GM19099 (cell line): Measurements from ENCODE around the gene GLB1L2.

ENCODE experiments used
- POLR2A ChIP-seq: IDR thresholded peaks from 3 replicates; pipeline ENCODE4 v1.6.1; 2011; ENCODE audit warnings: low read depth; ENCODE audit not compliant: insufficient read length; ENCODE audit errors: extremely low read depth

GLB1L2 gene

DNA sequence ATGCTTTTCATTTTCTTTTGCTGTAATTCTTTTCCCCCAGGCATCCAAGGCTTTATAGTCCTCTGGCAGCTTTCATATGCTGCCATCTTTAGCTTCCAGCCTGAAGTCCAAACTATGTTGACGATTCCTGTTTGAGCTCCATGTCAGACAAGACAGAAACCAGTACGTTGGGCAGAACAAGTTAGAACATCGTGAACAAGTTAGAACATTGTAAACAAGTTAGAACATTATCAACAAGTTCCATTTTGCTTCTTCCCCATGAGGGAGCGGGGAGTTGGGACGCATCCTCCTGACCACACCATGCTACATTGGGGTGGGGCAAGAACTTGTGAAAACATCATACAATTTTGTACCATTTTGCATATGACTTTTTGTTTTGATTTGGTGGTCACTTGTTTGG, 23.9 kb downstream of the GLB1L2 start:
- no peak for TF ChIP-seq POLR2A

DNA sequence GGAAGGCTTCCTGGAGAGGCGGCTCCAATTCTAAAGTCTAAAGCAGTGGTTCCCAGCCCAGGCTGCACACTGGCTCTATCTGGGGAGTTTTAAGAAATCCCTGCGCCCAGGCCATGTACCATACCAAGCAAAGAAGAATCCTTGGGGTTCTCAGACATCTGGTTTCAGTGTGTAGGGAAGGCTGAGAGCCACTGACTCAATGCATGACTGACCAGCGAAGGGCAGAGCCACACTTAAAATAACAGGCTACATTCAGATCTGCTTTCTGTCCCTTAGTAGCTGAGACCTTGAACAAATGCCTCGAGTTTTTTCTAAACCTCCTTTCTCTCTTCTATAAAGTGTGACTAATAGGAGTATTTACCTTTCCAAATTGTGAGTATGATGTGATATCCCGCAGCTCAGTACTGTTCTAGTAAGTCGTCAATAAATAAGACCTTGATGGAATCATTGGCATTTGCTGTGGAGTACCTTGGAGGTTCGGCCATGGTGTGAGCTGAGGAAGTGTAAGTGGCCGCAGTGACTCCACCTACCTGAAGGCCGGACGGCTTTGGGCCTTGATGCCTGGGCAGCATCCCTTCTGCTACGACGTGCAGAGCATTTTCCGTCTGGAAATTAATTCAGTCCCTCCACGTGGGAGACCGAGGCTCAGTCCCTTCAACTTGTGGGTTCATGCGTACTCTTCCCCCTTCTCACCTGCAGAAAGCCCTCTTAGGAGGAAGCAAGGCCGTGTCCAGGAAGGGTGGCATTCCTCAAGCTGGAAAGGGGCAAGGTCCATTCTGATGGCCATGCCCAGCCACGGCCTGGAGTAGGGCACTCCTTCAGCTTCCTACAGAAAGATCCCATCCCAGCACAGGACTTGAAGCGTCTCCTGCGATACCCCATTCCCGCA, 25.1 kb downstream of the GLB1L2 start:
- no peak for TF ChIP-seq POLR2A

DNA sequence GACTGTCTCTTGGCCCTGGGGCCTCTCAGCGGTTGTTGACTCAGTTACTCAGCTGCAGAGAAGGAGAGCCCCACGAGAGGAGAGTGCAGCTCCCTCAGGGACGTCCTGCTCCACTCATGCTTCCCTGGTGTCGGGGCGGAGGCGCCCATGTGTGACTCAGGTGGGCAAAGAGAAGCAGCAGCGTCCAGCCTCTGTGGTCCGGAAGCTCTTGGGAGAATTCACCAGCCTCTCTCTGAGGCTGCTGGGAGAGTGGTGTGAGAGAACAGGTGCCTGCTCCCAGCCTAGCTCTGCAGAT, 25.7 kb downstream of the GLB1L2 start:
- TF ChIP-seq POLR2A = no peak

DNA sequence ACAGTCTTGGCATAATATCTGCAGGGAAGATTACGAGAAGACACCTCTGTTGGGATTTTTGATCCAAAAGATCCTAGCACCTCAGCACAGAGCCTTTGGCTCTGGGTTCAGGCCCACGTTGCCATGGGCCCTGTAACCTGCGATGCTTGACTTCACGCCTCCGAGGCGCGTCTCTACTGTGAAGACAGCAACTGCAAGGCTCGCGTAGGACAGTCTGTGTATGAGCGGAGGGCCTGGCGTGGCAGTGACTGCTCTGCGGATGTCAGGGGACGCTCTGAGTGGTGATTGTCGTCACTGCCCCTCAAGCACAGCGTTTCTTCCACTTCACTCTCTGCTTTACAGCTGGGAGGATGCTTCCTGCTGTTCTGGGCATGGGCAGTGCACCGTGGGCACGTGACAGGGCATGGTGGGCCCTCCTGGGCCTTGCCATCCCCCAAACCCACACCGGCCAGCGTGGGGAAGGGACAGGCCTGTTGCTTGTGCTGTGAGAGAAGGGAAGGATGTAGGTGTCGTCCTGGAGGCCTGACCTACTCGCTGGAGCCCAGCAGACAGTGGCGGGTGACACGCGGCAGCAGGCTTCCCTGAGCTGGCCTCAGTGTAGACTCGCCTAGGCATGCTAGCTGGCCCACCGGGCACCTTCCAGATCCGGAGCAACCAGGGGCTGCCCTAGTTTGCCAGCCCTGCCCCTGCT, 26.5 kb downstream of the GLB1L2 start:
- no peak for TF ChIP-seq POLR2A

DNA sequence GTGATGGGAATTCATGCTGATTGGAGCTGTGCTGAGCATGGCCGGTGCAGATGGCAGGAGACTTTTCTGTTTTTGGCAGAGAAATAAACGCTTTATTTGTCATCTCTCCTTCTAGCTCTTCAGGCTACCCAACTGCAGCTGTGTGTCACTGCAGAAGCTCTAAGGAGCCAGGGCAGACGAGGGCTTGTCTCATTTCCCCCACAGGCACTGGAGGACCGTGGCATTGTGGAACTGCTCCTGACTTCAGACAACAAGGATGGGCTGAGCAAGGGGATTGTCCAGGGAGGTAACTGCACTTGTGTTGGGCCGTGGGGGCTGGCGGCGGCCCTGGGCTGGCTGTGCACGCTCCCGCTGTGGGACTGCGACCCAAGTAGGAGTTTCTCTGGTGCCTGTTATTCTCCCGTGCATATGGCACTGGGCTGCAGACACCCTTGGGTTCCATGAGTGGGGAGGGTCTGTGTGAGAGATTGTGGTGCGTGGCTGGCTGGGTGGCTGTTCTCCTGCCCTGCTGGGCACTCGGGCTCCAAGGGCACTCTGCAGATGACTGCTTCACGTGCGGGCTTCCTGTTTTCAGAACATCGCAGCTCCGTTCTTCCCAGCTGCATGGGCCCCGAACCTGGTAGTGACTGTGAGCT, 27.2 kb downstream of the GLB1L2 start:
- no peak for TF ChIP-seq POLR2A

DNA sequence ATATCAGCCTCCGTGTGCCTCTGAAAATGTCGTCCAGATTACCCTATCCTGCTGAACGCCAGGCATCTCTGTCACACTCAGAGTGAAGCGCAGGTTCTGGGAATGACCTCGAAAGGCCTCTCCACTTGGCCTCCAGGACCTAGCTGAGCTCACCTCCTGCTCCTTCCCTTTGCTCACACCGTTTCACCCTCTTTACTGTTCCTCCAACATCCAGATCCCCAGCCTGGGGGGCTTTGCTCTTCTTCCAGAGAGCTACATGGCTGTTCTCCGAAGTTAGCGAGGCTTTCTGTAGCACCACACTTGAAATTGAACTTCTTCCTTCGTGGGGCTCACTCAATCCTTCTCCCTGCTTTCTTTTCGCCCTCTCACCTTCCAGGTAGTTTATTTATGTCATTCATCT, 27.9 kb downstream of the GLB1L2 start:
- TF ChIP-seq POLR2A = no peak

DNA sequence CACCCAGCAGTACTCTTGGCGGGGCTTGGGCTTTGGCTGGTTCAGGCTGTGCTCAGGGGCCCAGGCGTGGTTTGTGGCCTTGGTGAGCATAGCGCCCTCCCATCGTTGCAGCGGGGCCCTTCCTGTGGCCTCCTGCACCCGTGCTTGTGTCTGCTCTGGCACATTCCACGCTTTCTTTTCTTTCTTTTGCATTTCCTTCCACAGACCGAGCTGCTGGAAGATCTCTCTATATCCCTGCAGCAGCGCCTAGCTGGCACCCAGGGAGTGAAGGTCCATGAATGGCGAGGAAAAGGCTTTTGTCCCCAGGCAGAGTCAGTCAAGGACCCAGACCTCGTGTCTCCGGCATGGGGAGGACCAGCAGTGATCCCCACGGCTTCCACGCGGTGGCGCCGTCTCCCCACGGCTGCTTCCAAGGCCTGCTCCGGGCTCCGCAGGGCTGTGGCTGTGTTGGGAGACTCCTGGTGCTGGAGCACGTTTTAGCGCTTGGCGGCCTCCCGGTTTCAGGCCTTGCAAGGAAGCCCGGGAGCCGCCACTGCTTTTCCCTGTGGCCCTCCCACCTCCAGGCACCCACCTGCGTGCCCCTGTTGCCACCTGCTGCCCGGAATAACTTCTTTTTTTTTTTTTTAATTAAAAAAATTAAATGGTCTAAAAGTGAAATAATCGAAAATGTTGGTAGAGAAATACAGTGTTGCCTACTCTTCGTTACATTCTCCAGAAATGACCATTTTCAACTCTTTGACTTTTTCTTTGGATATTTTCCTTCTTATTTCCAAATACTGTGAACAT, 28.5 kb downstream of the GLB1L2 start:
- TF ChIP-seq POLR2A = no peak

DNA sequence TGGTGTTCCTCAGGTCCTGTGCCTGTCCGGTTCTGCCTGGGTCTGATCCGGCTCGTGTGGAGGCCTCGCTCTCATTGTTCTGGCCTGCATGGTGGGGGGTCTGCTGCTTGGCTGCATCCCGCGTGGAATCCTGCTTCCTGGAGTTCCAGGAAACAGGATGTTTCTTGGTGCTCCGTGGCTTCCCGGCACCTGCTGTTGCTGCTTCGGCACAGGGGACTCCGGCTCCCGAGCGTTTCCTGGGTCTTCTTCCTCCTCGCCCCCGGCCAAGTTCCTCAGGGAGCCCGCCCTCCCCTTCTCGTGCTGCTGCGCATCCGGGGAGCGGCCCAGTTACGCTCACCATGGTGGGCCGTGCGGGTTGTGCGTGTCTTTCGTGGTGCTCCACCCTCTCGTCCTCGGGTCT, 29.9 kb downstream of the GLB1L2 start:
- TF ChIP-seq POLR2A = no peak

DNA sequence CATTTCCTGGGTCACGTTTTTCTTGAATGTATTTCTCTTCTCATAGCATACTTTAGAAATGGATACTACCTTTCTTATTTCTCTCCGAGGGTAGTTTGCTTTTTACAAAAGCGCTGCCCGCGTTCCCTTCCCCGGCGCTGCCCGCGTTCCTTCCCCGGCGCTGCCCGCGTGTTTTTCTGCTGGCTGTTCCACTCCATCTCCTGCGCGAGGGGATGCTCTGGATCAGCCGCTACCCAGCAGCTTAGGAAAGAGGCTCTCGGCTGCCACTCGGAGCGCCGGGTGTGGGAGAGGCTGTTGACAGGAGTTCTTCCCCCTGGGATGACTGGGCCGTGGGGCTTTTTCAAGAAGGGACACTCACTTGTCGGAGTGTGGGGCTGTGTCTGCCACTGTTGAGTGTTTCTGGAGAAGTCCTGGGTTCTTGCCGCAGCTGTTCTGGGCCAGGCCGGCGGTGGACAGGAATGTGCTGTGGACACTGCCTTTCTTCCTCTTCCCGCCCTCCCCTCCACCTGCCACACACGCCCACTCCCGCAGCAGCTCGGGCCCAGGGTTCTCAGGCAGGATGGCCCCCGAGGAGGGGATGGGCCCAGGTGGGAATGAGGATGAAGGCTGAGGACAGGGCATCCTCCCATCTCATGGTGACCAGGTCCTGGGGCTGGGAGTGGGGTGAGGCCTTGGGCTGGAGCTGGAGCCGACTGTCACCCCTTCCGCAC, 30.6 kb downstream of the GLB1L2 start:
- no peak for TF ChIP-seq POLR2A

DNA sequence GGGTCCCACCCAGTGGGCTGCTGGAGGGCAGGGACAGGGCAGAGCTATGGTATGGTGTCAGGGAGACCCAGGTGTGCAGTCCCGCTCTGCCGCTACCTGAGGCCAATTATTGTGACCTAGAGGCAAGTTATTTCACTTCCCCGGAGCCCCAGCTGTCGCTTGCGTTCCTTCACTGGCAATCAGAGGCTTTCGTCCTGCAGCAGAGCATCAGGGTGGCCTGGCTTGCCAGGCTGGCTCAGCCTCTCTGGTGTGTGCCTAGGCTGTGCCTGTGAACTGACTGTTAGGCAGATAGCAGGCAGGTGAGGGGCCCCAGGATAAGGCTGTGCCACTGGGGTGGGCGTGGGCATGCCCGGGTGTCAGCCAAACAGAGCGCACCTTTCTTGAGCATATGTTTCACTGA, 31.4 kb downstream of the GLB1L2 start:
- TF ChIP-seq POLR2A = no peak

DNA sequence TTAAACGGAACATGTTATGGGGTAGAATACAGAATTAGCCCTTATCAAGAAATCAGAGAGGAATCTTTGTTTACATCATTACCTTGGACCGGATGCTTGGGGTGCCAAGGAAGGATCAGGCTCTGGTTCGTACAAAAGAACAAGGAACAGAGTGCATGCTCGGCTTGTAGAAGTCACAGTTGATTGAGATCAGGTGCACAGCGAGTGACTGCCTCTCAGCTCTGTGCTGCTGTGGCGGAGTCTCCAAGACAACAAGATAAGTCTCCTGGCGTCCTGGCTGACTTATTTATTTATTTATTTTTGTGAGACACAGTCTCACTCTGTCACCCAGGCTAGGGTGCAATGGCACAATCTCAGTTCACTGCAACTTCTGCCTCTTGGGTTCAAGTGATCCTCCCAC, 31.8 kb downstream of the GLB1L2 start:
- no peak for TF ChIP-seq POLR2A

DNA sequence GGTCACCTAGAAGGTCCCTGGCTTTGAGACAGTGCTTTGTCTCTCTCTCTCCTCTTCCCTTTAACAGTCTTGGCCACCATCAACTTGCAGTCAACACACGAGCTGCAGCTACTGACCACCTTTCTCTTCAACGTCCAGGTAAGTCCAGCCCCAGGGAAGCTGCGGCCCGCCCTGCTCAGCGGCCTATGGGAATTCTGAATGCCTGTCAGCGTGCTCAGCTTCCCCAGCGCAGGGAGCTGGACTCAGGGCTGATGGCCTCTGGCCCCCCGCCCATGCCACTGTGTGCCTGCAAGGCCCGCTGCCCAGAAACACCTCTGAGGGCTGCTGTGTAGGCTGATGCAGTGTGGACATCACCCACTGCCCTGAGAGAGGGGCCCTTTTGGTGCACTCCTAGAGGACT, 32.5 kb downstream of the GLB1L2 start:
- TF ChIP-seq POLR2A = no peak

DNA sequence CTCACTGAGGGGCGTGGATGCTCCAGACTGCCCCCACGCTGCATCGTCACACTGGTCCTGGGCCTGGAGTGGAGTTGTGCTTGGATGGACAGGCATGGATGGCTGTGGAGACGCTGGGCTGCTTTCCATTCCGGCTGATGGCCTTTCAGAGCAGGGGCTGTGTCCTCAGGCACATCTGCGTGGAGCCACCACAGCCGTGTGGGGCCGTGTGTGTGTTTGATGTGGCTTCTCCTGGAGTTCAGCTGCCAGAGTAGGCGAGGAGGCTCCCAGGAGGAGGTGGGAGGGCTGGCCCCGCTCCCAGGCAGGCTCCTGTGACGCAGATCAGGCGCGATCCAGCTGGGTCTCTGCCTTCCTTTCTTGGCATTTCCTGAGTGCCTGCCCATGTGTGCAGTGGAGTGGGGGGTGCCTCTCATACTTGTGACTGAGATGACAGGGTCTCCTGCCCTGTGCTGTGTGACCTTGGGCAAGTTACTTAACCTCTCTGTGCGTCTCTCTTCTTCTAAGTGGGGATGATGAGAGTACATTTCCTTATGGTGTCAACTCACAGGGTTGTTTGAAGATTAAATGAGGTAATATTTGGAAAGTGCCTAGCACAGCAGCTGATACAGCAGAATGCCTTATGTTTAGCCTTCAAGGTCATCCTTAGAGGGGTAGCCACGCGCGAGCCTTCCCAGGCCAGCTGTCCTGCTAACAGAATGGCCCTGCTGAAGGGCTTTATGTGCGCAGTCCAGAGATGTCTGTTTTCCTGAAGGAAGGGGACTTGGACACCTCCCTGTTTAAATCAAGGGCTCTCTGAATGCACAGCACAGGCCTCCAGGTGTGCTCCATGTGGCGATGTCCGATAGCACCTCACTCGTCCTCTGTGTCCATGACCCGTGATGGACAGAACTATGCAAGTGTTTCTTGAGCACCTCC, 33.5 kb downstream of the GLB1L2 start:
- no peak for TF ChIP-seq POLR2A

DNA sequence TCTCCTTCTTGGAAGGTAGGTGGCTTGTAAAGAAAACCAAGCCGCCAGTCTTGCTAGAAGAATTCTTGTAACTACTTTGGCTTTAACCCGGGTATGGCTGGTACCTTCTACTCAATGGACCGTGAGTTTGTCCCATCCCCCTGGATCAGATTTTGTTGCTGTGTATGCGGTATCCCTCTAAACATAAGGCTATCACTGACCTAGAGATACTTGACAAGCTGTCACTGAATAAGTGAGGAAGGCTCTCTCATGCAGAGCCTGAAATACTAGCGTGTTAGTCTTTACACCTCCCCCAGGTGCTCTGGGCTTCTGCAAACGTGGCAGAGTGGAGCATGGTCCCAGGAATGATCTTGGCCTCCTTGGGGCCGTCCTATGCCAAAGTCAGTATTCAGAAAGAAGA, 34.5 kb downstream of the GLB1L2 start:
- TF ChIP-seq POLR2A = no peak
